Epithelial cell of proximal tubule (primary cell): Measurements from ENCODE around the gene GBP3. TPM values are rescaled to one million over a fixed set of nuclear protein-coding genes. Genes with fewer than 3 reads are reported as not detected.
A peak's percentile ranks its signal among the peaks of the same experiment; 100 is the strongest.
"Not testable (repeated sequence)": the region's sequence is repeated elsewhere in the genome, so short reads cannot be mapped to it uniquely, and the experiment has no call there.

Experiments used
- DNase-seq: peaks from one replicate; pipeline ENCODE4 v3.0.0-alpha.2; 2011; ENCODE audit warnings: low read depth
- H3K4me3 ChIP-seq: 2 replicates; pipeline ENCODE4 v1.5.1; 2011; ENCODE audit warnings: low read depth, mild to moderate bottlenecking, low read length
- CTCF ChIP-seq: conservative IDR thresholded peaks from 2 replicates; pipeline ENCODE4 v1.5.1; 2012; ENCODE audit warnings: low read depth, mild to moderate bottlenecking, low read length
- total RNA-seq: library from RNA; depleted of rRNA; stranded (reverse); fragments of >200 nt; gene quantifications from 2 replicates; pipeline ENCODE4 v1.2.3, GENCODE V29; 2015

The GBP3 gene
- total RNA-seq, 1 donor from 2014 or later: 33.6 TPM

GRCh38 chr1:88982055-88982454, 40.6 kb downstream of the GBP3 start:
- no peak for DNase-seq
- TF ChIP-seq CTCF: no peak
- no peak overlapping the region for H3K4me3 ChIP-seq

- DNase-seq, H3K4me3 ChIP-seq: not testable (repeated sequence)
Observed at GRCh38 chr1:88981506-88981905, 41.2 kb downstream of the GBP3 start.

DNA sequence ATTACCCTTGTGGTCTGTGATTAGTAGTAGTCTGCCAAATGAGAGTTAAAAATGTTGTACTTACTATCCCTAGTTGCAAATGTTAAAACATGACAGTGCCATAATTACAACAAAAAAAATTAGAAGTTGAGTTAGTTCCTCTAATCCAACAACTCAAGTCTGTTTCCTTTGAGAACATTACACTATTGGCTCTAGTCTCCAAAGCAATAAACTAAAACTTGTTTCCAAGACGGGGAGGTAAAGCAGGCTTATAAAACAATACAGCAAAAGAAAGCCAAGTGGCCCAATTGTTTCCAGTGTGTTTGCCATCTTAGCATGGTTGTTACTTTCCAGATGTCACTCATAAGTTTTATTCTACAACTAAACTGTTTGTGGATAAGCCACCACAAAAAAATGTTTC, 41.8 kb downstream of the GBP3 start:
- no peak for DNase-seq
- H3K4me3 ChIP-seq: no peak overlapping the region
- no peak for TF ChIP-seq CTCF

DNA sequence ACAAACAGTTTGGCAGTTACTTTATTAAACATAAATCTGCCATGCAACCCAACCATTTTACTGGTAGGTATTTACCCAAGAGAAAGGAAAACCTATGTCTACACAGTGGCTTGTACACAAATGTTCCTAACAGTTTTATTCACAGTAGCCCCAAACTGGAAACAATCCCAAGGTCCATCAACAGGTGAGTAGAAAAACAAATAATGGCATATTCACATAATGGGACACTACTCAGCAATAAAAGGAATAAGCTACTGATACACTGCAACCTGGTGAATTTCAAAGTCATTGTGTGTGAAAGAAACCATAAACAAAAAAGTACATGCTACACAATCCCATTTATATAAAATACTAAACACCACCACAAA, 42.9 kb downstream of the GBP3 start:
- no peak for TF ChIP-seq CTCF
- H3K4me3 ChIP-seq: no peak overlapping the region
- no peak for DNase-seq

GRCh38 chr1:88979054-88979748, 43.5 kb downstream of the GBP3 start:
- TF ChIP-seq CTCF: no peak
- no peak for DNase-seq

DNA sequence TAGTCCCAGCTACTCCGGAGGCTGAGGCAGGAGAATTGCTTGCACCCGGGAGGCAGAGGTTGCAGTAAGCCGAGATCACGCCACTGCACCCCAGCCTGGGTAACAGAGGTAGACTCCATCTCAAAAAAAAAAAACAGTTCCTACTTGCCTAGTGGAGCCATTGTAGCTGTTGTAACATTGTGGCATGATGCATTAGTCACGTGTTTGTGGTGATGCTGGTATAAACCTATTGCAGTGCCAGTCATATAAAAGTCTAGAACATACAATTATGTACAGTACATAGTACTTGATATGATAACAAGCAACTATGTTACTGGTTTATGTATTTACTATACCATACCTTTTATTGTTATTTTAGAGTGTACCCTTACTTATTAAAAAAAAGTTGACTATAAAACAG, 46.4 kb downstream of the GBP3 start:
- H3K4me3 ChIP-seq: no peak overlapping the region
- no peak for TF ChIP-seq CTCF
- no peak for DNase-seq

More at GRCh38 chr1:88979054-88979748, 43.5 kb downstream of the GBP3 start:
- no peak overlapping the region for H3K4me3 ChIP-seq

- not testable (repeated sequence) for DNase-seq, H3K4me3 ChIP-seq
Observed at GRCh38 chr1:88974616-88975172, 48.0 kb downstream of the GBP3 start.

- peak; percentile 53 for TF ChIP-seq CTCF
- no peak for DNase-seq
- no peak overlapping the region for H3K4me3 ChIP-seq
Observed at GRCh38 chr1:88973520-88974137, 49.0 kb downstream of the GBP3 start.
